ENCODE measurements around the gene ACOXL.

DNA sequence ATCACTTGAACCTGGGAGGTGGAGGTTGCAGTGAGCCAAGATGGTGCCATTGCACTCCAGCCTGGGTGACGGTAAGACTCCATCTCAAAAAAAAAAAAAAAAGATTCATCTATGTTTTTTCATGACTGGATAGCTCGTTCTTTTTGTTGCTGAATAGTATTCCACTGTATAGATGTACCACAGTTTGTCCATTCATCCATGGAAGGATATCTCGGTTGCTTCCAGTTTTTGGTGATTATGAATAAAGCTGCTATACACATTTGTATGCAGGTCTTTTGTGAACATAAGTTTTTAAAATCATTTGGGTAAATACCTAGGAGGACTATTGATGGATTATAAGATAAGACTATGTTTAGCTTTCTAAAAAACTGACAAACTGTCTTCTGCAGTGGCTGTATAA, 90.8 kb downstream of the ACOXL start:
- TF ChIP-seq, protein P1, sequence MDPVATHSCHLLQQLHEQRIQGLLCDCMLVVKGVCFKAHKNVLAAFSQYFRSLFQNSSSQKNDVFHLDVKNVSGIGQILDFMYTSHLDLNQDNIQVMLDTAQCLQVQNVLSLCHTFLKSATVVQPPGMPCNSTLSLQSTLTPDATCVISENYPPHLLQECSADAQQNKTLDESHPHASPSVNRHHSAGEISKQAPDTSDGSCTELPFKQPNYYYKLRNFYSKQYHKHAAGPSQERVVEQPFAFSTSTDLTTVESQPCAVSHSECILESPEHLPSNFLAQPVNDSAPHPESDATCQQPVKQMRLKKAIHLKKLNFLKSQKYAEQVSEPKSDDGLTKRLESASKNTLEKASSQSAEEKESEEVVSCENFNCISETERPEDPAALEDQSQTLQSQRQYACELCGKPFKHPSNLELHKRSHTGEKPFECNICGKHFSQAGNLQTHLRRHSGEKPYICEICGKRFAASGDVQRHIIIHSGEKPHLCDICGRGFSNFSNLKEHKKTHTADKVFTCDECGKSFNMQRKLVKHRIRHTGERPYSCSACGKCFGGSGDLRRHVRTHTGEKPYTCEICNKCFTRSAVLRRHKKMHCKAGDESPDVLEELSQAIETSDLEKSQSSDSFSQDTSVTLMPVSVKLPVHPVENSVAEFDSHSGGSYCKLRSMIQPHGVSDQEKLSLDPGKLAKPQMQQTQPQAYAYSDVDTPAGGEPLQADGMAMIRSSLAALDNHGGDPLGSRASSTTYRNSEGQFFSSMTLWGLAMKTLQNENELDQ (tag by site-specific recombination; IDR thresholded peaks at IDR 0.05; ENCODE audit: low read depth) = no peak
- TF ChIP-seq, protein P2, sequence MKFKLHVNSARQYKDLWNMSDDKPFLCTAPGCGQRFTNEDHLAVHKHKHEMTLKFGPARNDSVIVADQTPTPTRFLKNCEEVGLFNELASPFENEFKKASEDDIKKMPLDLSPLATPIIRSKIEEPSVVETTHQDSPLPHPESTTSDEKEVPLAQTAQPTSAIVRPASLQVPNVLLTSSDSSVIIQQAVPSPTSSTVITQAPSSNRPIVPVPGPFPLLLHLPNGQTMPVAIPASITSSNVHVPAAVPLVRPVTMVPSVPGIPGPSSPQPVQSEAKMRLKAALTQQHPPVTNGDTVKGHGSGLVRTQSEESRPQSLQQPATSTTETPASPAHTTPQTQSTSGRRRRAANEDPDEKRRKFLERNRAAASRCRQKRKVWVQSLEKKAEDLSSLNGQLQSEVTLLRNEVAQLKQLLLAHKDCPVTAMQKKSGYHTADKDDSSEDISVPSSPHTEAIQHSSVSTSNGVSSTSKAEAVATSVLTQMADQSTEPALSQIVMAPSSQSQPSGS (tag by site-specific recombination; IDR thresholded peaks at IDR 0.05; ENCODE audit: low read depth) = no peak
- TF ChIP-seq, protein P3, sequence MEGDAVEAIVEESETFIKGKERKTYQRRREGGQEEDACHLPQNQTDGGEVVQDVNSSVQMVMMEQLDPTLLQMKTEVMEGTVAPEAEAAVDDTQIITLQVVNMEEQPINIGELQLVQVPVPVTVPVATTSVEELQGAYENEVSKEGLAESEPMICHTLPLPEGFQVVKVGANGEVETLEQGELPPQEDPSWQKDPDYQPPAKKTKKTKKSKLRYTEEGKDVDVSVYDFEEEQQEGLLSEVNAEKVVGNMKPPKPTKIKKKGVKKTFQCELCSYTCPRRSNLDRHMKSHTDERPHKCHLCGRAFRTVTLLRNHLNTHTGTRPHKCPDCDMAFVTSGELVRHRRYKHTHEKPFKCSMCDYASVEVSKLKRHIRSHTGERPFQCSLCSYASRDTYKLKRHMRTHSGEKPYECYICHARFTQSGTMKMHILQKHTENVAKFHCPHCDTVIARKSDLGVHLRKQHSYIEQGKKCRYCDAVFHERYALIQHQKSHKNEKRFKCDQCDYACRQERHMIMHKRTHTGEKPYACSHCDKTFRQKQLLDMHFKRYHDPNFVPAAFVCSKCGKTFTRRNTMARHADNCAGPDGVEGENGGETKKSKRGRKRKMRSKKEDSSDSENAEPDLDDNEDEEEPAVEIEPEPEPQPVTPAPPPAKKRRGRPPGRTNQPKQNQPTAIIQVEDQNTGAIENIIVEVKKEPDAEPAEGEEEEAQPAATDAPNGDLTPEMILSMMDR (tag by site-specific recombination; IDR thresholded peaks at IDR 0.05) = no peak
- TF ChIP-seq ZNF776 (tag by site-specific recombination; IDR thresholded peaks at IDR 0.05; ENCODE audit: borderline replicate concordance) (no peak), TCF7L2 (IDR thresholded peaks at IDR 0.05; ENCODE audit: borderline replicate concordance, low read depth, low read length) (no peak), WT1 (tag by site-specific recombination; IDR thresholded peaks at IDR 0.05) (no peak), KLF16 (tag by site-specific recombination; IDR thresholded peaks at IDR 0.05) (no peak), ZNF138 (tag by site-specific recombination; IDR thresholded peaks at IDR 0.05; ENCODE audit: borderline replicate concordance) (no peak), ZBTB17 (tag by site-specific recombination; IDR thresholded peaks at IDR 0.05) (no peak), ZNF658 (tag by site-specific recombination; IDR thresholded peaks at IDR 0.05) (no peak), ZNF274 (IDR thresholded peaks at IDR 0.05; ENCODE audit: low read length) (no peak), ZNF274 (tag by site-specific recombination; IDR thresholded peaks at IDR 0.05; ENCODE audit: borderline replicate concordance) (no peak), ZNF133 (tag by site-specific recombination; IDR thresholded peaks at IDR 0.05) (no peak)

Measured in HEK293 (cell line).